ENCODE results near the gene ALKBH4.

GRCh38 chr7:102407910-102408309 is 56.8 kb downstream of the ALKBH4 start:
- TF ChIP-seq CTCF (IDR thresholded peaks at IDR 0.05; ENCODE audit: borderline replicate concordance, extremely low read depth, low read length, poor library complexity, severe bottlenecking) = no peak
- no peak for TF ChIP-seq EZH2 (IDR thresholded peaks at IDR 0.05; ENCODE audit: borderline replicate concordance, low read depth, low read length, severe bottlenecking)

Measured in DND-41 (cell line).